ENCODE measurements around the gene KRAS.

DNA sequence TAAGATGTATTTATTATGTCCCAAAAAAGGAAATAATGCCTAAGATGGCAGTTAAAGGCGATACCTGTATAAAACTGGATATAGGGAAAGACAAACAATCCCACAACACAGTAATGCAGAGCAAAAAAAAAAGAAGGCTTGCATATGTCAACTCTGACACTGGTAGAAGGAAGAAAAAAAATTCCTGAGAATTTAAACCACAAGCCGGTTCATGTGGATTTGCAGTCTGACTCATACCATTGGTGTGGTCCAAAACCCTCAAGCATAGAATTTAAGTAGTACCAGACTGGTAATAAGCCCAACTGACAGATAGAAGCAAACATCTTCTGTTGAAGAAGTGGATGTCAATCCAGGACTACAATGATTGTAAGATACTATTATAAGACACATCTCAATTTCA, 62.9 kb downstream of the KRAS start:
- TF ChIP-seq EZH2phosphoT487 (IDR thresholded peaks at IDR 0.05; ENCODE audit: insufficient read depth, low read depth) (no peak), EZH2 (IDR thresholded peaks at IDR 0.05; ENCODE audit: insufficient read depth, poor library complexity, severe bottlenecking) (no peak)

All from GM23248 (cell line).